T-helper 2 cell treated with Interferon-gamma antibody and Interleukin-4, amounts not matched to agents 5 μg/mL and 100 μg/mL, for 36 hours (primary cell): ENCODE results near the gene RNF152.

Experiments
- DNase-seq: peaks from one replicate; pipeline ENCODE4 v3.0.0; 2021; ENCODE audit warnings: low spot score
- H3K27ac Mint-ChIP-seq: one replicate; pipeline ENCODE4 v1.8.0; 2021; ENCODE audit warnings: mild to moderate bottlenecking, mixed read lengths
- H3K27me3 Mint-ChIP-seq: one replicate; pipeline ENCODE4 v1.8.0; 2021; ENCODE audit warnings: low read depth, mixed read lengths
- H3K36me3 Mint-ChIP-seq: one replicate; pipeline ENCODE4 v1.8.0; 2021; ENCODE audit warnings: low read depth, mixed read lengths
- H3K4me1 Mint-ChIP-seq: one replicate; pipeline ENCODE4 v1.8.0; 2021; ENCODE audit warnings: low read depth, mixed read lengths
- H3K4me3 Mint-ChIP-seq: one replicate; pipeline ENCODE4 v1.8.0; 2022; ENCODE audit warnings: mild to moderate bottlenecking, moderate library complexity, mixed read lengths
- H3K9me3 Mint-ChIP-seq: one replicate; pipeline ENCODE4 v1.8.0; 2021; ENCODE audit warnings: mixed read lengths

RNF152 gene

GRCh38 chr18:61908661-61909060 is 15.9 kb upstream of the RNF152 start:
- no peak overlapping the region for H3K27ac Mint-ChIP-seq
- no peak for DNase-seq
- H3K9me3 Mint-ChIP-seq = no peaks in the 10 kb centered on the region
- no peaks in the 10 kb centered on the region for H3K4me1 Mint-ChIP-seq
- H3K4me3 Mint-ChIP-seq = no peak overlapping the region
- H3K27me3 Mint-ChIP-seq = peaks cover 38% of the 10 kb centered on the region
- no peaks in the 10 kb centered on the region for H3K36me3 Mint-ChIP-seq

GRCh38 chr18:61901323-61901986 is 8.6 kb upstream of the RNF152 start:
- no peak overlapping the region for H3K4me3 Mint-ChIP-seq
- DNase-seq = no peak
- peaks cover 49% of the 10 kb centered on the region for H3K27me3 Mint-ChIP-seq
- H3K4me1 Mint-ChIP-seq = no peaks in the 10 kb centered on the region
- H3K27ac Mint-ChIP-seq = no peak overlapping the region
- H3K9me3 Mint-ChIP-seq = no peaks in the 10 kb centered on the region
- no peaks in the 10 kb centered on the region for H3K36me3 Mint-ChIP-seq

DNA sequence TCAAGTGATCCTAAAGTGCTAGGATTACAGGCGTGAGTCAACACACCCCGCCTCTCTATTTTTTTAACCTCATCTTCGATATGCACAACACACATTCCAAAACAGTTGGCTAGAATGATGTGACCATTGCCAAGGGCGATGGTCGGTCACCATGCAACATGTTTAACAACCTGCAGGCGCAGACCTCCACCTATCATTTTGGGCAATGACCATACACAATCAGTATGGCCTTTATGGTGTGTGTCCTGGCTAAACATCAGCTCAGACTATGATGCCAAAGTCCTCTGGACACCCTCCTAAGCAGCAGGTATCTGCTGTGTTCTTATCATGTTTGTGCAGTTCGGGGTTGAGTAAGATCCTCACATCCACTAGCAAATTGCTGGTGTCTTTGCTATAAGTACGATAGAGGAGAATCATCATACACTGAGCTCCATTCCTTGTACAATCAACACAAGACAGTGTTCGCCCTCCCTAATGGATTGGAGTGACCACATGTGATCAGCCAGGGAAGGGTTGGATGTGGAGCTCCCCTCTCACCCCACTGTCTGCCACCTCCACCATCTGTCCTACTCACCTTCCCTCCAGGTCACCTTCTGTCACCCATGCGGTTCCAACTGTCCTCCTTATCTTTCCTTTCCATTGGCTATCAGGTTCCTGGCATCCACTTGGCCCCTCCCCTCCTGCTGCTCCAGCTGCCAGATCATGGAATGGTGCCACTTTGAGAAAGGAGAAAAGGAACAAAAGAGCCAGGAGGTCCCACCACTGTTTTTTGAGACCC is 7.9 kb upstream of the RNF152 start:
- Mint-ChIP-seq H3K36me3 (no peaks in the 10 kb centered on the region), H3K4me3 (no peak overlapping the region), H3K9me3 (no peaks in the 10 kb centered on the region), H3K27me3 (peaks cover 49% of the 10 kb centered on the region), H3K4me1 (no peaks in the 10 kb centered on the region), H3K27ac (no peak overlapping the region)
- DNase-seq = no peak

DNA sequence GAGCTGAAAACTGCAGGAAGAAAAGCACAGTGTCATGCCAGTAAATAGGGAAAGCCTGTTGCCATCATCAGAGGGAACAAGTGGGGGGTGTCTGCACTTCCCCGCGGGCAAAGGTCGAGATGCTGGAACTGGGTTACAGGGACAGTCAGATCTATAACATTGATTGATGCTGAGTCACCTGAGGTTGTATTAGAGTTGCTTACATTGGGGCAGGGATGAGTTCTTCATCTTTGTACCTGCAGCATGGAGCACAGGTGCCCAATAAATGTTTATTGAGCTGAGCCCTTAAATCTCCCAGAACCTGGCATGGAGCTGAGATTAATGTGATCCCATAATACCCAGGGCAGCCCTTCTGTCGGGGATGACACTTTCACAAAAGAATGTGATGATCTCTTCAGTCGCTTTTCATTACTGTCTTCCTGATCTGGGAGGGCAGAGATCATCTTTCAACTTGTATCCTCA is 5.9 kb upstream of the RNF152 start:
- Mint-ChIP-seq H3K4me3 (no peak overlapping the region), H3K4me1 (no peaks in the 10 kb centered on the region), H3K27me3 (peaks cover 52% of the 10 kb centered on the region), H3K27ac (no peak overlapping the region), H3K36me3 (no peaks in the 10 kb centered on the region), H3K9me3 (no peaks in the 10 kb centered on the region)
- no peak for DNase-seq

GRCh38 chr18:61896757-61897156 is 4.0 kb upstream of the RNF152 start:
- Mint-ChIP-seq H3K36me3 (no peaks in the 10 kb centered on the region), H3K9me3 (no peaks in the 10 kb centered on the region), H3K27ac (no peak overlapping the region), H3K4me1 (peaks cover 6% of the 10 kb centered on the region), H3K27me3 (peaks cover 59% of the 10 kb centered on the region), H3K4me3 (no peak overlapping the region)
- no peak for DNase-seq

DNA sequence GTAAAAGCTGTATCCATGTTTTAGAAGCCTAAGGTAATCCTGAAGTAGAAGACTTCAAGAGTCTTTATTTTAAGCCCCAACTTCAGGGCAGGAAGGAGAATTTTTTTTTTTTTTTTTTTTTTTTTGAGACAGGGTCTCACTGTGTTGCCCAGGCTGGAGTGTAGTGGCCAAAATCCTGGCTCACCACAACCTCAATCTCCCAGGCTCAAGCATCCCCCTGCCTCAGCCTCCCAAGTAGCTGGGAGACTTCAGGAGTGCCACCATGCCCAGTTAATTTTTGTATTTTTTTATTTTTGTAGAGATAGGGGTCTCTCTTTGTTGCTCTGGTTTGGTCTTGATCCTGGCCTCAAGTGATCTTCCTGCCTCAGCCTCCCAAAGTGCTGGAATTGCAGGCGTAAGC is 3.3 kb upstream of the RNF152 start:
- no peak overlapping the region for H3K27ac Mint-ChIP-seq
- no peak for DNase-seq
- H3K4me1 Mint-ChIP-seq = peaks cover 6% of the 10 kb centered on the region
- H3K27me3 Mint-ChIP-seq = peaks cover 61% of the 10 kb centered on the region
- no peak overlapping the region for H3K4me3 Mint-ChIP-seq
- H3K9me3 Mint-ChIP-seq = no peaks in the 10 kb centered on the region
- no peaks in the 10 kb centered on the region for H3K36me3 Mint-ChIP-seq

DNA sequence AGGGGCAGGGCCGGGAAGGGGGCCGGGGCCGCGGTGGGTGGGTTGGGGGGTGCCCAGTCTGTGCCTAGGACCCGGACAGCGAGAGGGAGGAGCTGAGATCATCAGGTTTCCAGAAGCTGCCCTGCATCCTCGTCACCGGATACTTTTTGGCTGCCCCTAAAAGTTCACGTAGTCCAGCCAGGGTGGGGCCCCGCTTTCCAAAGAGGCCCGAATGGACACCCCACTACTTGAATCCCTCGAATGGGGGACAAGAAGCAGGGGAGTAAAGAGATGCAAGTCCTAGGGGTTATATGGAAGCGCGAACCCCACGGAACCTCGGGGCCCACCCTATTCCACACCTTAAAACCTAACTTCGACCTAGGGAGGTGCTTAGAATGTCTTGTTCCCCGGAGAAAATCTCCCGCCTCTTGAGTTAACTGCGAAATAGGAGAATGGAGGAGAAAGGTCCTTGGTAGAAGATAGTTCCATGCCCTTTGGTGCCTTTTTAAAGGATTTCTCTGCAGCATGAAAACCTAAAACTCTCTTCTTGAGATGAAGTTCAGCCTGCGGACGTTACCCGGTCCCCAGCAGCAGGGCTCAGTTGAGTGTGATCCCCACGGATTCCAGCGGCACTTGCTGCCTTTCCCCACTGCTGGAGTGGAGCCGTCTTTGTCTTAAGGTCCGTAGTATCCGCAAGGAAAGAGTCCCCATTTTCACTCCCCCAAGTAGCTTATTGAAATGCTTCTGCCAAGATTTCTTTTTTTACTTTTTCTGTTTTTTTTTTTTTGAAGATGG is 2.1 kb upstream of the RNF152 start:
- H3K4me1 Mint-ChIP-seq = peaks cover 6% of the 10 kb centered on the region

DNA sequence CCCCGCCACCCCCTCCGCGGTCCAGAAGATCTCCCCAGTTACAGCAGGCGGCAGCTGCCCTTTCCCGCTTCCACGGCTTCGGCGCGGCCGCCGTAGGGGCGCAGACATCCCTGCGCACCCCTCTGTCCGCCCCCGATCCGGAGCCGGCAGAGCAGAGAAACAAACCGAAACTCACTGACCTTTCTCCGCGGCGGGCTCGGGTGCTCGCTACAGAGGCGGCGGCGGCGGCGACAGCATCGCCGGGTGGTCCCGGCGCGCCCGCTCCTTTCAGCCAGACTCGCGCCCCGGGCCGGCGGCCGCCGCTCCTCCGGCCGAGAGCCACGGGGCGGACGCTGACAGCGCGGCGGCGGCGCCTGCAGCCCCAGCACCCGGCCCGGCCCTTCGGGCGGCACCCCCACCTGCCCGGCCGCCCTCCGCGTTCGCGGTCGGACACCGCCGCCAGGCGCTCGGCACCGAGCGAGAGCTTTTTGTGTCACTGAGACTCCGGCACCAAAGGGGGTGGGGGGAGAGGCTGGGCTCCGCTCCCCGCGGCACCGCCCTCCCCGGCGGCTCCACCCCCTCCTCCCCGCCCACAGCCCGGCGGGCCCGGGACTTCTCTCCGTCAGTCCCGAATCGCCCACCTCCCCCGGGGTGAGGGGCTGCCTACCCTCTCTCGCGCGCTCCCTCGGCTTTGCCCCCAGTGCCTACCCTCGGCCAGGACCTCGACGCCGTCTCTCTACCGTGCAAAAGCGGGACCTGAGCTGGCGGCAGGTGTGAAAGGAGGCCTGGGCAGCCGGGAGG is 1.4 kb upstream of the RNF152 start:
- peak; percentile 55 for DNase-seq
- Mint-ChIP-seq H3K4me1 (peaks cover 6% of the 10 kb centered on the region), H3K9me3 (no peaks in the 10 kb centered on the region), H3K27me3 (peaks cover 70% of the 10 kb centered on the region), H3K4me3 (peak overlapping the region; percentile 81), H3K27ac (no peak overlapping the region), H3K36me3 (no peaks in the 10 kb centered on the region)

More for the DNA sequence above, 2.1 kb upstream of the RNF152 start:
- DNase-seq = no peak
- H3K9me3 Mint-ChIP-seq = no peaks in the 10 kb centered on the region
- H3K27ac Mint-ChIP-seq = no peak overlapping the region
- H3K4me3 Mint-ChIP-seq = peak overlapping the region; percentile 64
- H3K27me3 Mint-ChIP-seq = peaks cover 66% of the 10 kb centered on the region
- no peaks in the 10 kb centered on the region for H3K36me3 Mint-ChIP-seq

- Mint-ChIP-seq H3K27me3 (peaks cover 65% of the 10 kb centered on the region), H3K9me3 (no peaks in the 10 kb centered on the region), H3K4me3 (peak overlapping the region; percentile 81), H3K27ac (no peak overlapping the region), H3K4me1 (peaks cover 6% of the 10 kb centered on the region), H3K36me3 (no peaks in the 10 kb centered on the region)
- peak; percentile 23 for DNase-seq
Measured at GRCh38 chr18:61893309-61893970, 633 bp upstream of the RNF152 start.

DNA sequence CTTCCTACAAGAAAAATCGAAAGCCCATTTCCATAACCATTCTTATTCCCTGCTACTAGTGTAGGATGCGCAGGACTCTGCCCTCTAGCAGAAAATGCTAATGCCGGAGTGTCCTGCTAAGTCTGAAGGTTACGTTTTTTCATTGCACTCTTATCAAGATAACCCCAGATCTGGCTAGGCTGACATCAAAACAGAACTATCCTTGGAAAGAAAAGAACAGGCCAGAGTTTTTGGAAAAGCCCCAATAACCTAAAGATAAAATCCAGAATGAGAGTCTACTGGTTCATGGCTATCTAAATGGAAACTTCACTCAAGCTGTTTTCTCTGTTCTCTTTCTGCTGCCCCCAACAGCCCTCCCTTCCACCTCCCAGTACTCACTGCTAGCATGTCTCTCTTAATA is 913 bp downstream of the RNF152 start:
- no peak overlapping the region for H3K4me3 Mint-ChIP-seq
- H3K4me1 Mint-ChIP-seq = peaks cover 6% of the 10 kb centered on the region
- no peak overlapping the region for H3K27ac Mint-ChIP-seq
- H3K36me3 Mint-ChIP-seq = no peaks in the 10 kb centered on the region
- no peaks in the 10 kb centered on the region for H3K9me3 Mint-ChIP-seq
- H3K27me3 Mint-ChIP-seq = peaks cover 53% of the 10 kb centered on the region
- DNase-seq = no peak

- Mint-ChIP-seq H3K4me3 (no peak overlapping the region), H3K27ac (no peak overlapping the region), H3K9me3 (no peaks in the 10 kb centered on the region), H3K4me1 (peaks cover 6% of the 10 kb centered on the region), H3K27me3 (peaks cover 53% of the 10 kb centered on the region), H3K36me3 (no peaks in the 10 kb centered on the region)
- no peak for DNase-seq
Measured at GRCh38 chr18:61891271-61891670, 1.5 kb downstream of the RNF152 start.

- Mint-ChIP-seq H3K4me1 (peaks cover 6% of the 10 kb centered on the region), H3K27ac (no peak overlapping the region), H3K4me3 (no peak overlapping the region), H3K9me3 (no peaks in the 10 kb centered on the region), H3K36me3 (no peaks in the 10 kb centered on the region), H3K27me3 (peaks cover 53% of the 10 kb centered on the region)
- DNase-seq = no peak
Measured at GRCh38 chr18:61890344-61890743, 2.5 kb downstream of the RNF152 start.

DNA sequence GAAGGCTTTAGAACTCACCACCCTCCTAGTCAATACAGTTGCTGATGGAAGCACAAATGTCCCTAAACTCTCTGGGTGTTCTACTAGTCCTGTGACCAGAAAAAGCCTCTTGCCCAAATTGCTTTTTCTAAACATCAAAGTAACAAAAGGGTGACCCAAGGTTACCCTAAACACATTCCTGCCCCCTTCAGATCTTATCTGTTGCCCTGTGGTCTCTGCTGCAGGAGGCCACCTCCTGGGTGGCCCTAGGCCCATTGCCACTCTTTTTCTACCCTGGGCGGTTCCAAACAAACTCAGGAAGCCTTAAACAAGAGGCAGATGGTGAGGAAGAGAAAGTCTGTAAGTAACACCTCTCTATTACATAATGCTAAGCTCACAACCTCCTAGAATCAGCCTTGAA is 3.3 kb downstream of the RNF152 start:
- no peak overlapping the region for H3K27ac Mint-ChIP-seq
- peaks cover 6% of the 10 kb centered on the region for H3K4me1 Mint-ChIP-seq
- DNase-seq = no peak
- peaks cover 49% of the 10 kb centered on the region for H3K27me3 Mint-ChIP-seq
- H3K9me3 Mint-ChIP-seq = no peaks in the 10 kb centered on the region
- no peaks in the 10 kb centered on the region for H3K36me3 Mint-ChIP-seq
- no peak overlapping the region for H3K4me3 Mint-ChIP-seq
